Measurements from ENCODE around the gene HAUS6.
"Not testable (repeated sequence)": the region's sequence is repeated elsewhere in the genome, so short reads cannot be mapped to it uniquely, and the experiment has no call there.

The HAUS6 gene

GRCh38 chr9:19048966-19049916, 53.5 kb downstream of the HAUS6 start, which contains the start of gene RRAGA:
RRAGA (plus strand) TSS chr9:19049427; CDS start chr9:19049660, 233 bp downstream.
- peak; percentile 95 for DNase-seq (ENCODE audit: low spot score)

- DNase-seq (ENCODE audit: low spot score): no peak
Observed at GRCh38 chr9:19036611-19037010, 66.1 kb downstream of the HAUS6 start.

GRCh38 chr9:19033015-19033414, 69.7 kb downstream of the HAUS6 start, which contains the start of gene SAXO1:
SAXO1 (minus strand) TSS chr9:19033209; CDS start chr9:19032908, 301 bp downstream.
- DNase-seq (ENCODE audit: low spot score): no peak

DNA sequence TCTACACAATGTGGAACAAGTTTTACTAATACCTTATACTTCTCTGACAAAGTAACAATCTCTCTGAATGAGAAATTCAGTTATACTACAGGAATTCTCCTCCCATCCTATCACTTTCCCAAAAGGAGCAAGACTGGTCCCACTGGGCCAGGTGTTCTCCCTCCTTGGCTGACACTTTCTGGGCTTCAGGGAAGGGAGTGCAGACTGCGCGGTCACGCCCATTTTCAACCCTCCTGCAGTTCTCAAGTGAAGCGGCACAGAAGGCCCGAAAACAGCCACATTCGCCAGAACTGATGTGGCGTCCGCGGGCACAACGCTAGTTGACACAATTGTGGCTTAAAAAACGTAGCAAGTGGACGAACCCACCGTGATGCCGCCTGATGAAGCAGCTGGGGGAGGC, 70.3 kb downstream of the HAUS6 start:
- no peak for DNase-seq (ENCODE audit: low spot score)

DNA sequence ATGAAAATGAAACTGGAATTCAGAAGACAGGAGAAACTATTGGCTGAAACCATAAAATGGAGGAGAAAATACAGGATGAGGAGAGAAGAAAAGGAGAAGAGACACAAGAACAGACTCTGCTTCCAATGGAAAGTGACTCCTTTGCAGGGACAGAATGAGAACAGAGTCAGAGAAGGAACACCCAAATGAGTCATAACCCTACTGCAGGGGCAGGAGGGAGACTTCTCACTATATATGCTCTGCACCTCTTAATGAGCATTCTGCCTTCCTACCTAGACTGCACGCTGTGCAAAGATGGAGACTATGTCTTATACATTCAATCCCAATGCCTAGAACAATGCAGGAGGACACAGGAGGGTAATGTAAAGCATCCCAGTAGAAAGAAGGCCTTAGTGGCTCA, 71.8 kb downstream of the HAUS6 start:
- DNase-seq (ENCODE audit: low spot score): no peak

- peak; percentile 50 for DNase-seq (ENCODE audit: low spot score)
Observed at GRCh38 chr9:19028835-19029451, 73.8 kb downstream of the HAUS6 start.

DNA sequence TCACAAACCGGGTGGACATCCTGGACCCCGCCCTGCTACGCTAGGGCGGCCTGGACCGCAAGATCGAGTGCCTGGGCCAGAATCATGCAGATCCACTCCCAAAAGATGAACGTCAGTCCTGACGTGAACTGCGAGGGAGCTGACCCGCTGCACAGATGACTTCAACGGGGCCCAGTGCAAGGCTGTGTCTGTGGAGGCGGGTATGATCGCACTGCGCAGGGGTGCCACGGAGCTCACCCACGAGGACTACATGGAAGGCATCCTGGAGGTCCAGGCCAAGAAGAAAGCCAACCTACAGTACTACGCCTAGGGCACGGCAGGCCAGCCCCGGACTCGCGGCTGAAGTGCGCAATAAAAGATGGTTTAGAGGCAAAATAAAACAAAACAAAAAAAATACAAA, 74.9 kb downstream of the HAUS6 start:
- no peak for DNase-seq (ENCODE audit: low spot score)

DNA sequence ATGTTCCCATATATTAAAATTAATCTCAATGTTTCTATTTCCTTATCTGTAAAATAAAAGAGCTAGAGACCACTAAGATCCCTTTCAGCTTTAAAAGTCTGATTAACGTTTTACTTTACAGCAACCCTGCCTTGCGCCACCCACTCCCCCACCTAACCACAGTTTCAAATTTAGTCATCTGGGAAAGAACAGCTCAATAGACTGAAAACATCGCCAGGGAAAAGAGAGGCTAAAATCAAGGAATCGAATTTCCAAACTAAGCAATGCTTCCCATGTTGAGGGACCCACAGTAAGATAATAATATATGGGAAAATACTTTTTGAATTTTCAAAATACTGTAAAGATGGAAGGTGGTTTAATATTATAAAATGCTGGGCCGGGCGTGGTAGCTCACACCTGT, 76.3 kb downstream of the HAUS6 start:
- no peak for DNase-seq (ENCODE audit: low spot score)

DNA sequence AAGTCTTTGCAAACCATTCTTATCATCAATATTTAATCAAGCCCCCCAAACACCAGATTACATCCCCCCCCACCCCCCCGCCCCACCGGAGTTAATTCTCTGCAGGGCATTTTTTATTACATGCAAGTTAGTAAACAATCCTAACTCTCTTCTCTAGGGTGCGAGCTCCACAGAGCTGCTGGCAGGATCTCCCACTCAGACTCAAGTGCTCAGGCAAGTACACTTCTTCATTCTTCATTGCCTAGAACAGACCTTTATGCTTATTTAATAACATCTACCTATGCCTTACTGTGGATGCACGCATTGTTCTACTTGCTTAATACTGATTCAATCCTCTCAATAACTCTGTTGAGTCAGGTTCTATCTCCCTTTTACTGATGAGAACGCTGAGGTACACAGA, 79.6 kb downstream of the HAUS6 start:
- no peak for DNase-seq (ENCODE audit: low spot score)

GRCh38 chr9:19022206-19022605, 80.5 kb downstream of the HAUS6 start:
- no peak for DNase-seq (ENCODE audit: low spot score)

DNA sequence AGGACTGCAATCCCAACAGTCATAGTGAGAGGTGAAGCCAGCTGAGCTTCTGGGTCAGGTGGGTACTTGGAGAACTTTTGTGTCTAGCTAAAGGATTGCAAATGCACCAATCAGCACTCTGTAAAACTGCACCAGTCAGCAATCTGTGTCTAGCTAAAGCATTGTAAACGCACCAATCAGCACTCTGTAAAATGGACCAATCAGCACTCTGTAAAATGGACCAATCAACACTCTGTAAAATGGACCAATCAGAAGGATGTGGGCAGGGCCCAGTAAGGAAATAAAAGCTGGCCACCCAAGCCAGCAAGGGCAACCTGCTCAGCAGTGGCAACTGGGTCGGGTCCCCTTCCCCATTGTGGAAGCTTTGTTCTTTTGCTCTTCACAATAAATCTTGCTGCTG, 81.1 kb downstream of the HAUS6 start:
- DNase-seq (ENCODE audit: low spot score): not testable (repeated sequence)

GRCh38 chr9:19020886-19021455, 81.7 kb downstream of the HAUS6 start:
- DNase-seq (ENCODE audit: low spot score): no peak

DNA sequence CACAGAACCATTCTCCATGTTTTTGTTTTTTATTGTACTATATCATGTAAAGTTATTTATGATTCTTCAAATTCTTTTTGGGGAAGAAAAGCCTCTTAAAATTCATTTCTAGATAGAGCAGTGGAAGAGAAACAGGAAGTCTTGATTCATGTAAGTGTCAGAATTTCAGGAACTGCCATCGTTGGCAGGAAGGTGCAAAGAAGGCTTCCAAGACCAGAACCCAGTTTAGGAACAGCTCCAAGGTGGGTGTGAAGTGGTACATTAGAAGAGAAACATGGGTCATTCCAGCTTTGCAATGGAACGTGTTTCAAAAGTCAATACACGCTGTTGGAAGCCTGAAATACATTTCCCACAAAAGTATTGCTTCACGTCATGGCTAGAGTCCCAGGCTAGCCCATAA, 84.5 kb downstream of the HAUS6 start:
- DNase-seq (ENCODE audit: low spot score): no peak

GRCh38 chr9:19009391-19009965, 93.2 kb downstream of the HAUS6 start:
- DNase-seq (ENCODE audit: low spot score): no peak
